Adrenal gland (tissue), 12 donors: ENCODE results near the gene PRKCE. TPM values are rescaled to one million over a fixed set of nuclear protein-coding genes. Genes with fewer than 3 reads are reported as not detected.
A peak's percentile ranks its signal among the peaks of the same experiment; 100 is the strongest.

Experiments
- DNase-seq, 7 donors: peaks; one replicate each; pipeline ENCODE4 v3.0.0-alpha.2; 2019 to 2020
- H3K27ac ChIP-seq, 5 donors: fragments of 200-600 bp; sonication (generic) in 4 of 5; 1 replicate in 3 of 5; 2 replicates in 2 of 5; pipeline versions ENCODE4 v1.5.1 to v1.8.0; 2016 to 2020; ENCODE audit warnings: mild to moderate bottlenecking in 1 of 5
- H3K27me3 ChIP-seq: fragments of 200-600 bp; 2 replicates; pipeline ENCODE4 v1.8.0; 2021
- H3K36me3 ChIP-seq, 2 donors: fragments of 200-600 bp; replicated peaks in 1 of 2; 1 replicate in 1 of 2; 2 replicates in 1 of 2; pipeline versions ENCODE4 v1.5.1 to v1.8.0; 2018 to 2022
- H3K4me1 ChIP-seq, 2 donors: fragments of 200-600 bp; replicated peaks in 1 of 2; 1 replicate in 1 of 2; 2 replicates in 1 of 2; pipeline versions ENCODE4 v1.5.1 to v1.8.0; 2018 to 2021
- H3K4me3 ChIP-seq, 4 donors: fragments of 200-600 bp; sonication (generic) in 3 of 4; one replicate each; pipeline ENCODE4 v1.5.1; 2016 to 2018
- H3K9me3 ChIP-seq, 3 donors: fragments of 200-600 bp; sonication (generic) in 1 of 3; replicated peaks in 1 of 3; 1 replicate in 2 of 3; 2 replicates in 1 of 3; pipeline versions ENCODE4 v1.5.1 to v1.8.0; 2016 to 2021
- CTCF ChIP-seq, 6 experiments: fragments of 450-650 bp in 4 of 6; fragments of 200-600 bp in 2 of 6; sonication (generic) in 1 of 6; IDR thresholded peaks; 1 replicate in 5 of 6; 2 replicates in 1 of 6; pipeline versions ENCODE4 v1.5.1 to v1.8.0; 2016 to 2021; ENCODE audit warnings: antibody characterized with exemption in 6 of 6, mild to moderate bottlenecking in 2 of 6, moderate library complexity in 1 of 6
- POLR2A ChIP-seq, 2 donors: fragments of 450-650 bp; IDR thresholded peaks; one replicate each; pipeline ENCODE4 v1.6.1; 2017; ENCODE audit warnings: antibody characterized with exemption in 2 of 2, mild to moderate bottlenecking in 2 of 2, moderate library complexity in 1 of 2
- WGBS, 4 donors: extraction: QIAGEN DNeasy Blood & Tissue Kit in 2 of 4; methylation state at CpG; one replicate each; pipeline versions ENCODE4 v1.1.5 to v1.1.7; 2013 to 2017; 5-methylcytosine and 5-hydroxymethylcytosine counted together
- intact Hi-C, 2 donors: fragments of 100-400 bp; cut with DNase I; formaldehyde crosslinking; loops; one replicate each; pipeline versions ENCODE4 v1.14.1 to v1.15.0; 2022 to 2023
- polyA plus RNA-seq, 3 donors: library from polyadenylated mRNA; stranded (reverse); fragments of 200-250 nt in 2 of 3; fragments of 350-450 nt in 1 of 3; fragmentation: Illumina TruSeq in 1 of 3; extraction: RNeasy Lipid Tissue Mini Kit (QIAGEN cat#74804) in 1 of 3; gene quantifications; one replicate each; pipeline ENCODE4 v1.2.3, GENCODE V29; 2013 to 2014
- total RNA-seq, 9 donors: library from RNA; depleted of rRNA in 4 of 9; stranded (reverse); fragments of >200 nt in 4 of 9; fragments of 120-200 nt in 1 of 9; fragmentation: NEBNext Ultra II Directional in 1 of 9; extraction: Animal tissue kit (Norgen Biotek cat#: 25700) in 1 of 9; gene quantifications; one replicate each; pipeline versions ENCODE4 v1.1.0 to v1.2.4, GENCODE V29; 2013 to 2023
- donor health status: healthy with polysubstance abuse.
- donor health status: Bipolar disorder and iron deficiency.
- donor health status: DM: yes; HTN: yes; CAD: no.
- donor health status: DM: no; HTN: no; CAD: no.
- donor health status: DM: no; HTN: no; CAD: no.
- donor health status: DM: yes; HTN: yes; CAD: no.

The PRKCE gene
- total and polyA plus RNA-seq, 12 donors = 1.9 to 19.2 (median 8.0) TPM

GRCh38 chr2:46225150-46225625, 573.7 kb downstream of the PRKCE start:
- intact Hi-C loops = no loop called here
- H3K9me3 ChIP-seq = no peaks in the 10 kb centered on the region
- peak overlapping the region in 3 of 5 donors; percentile 51 to 65 (median 56) for H3K27ac ChIP-seq
- DNase-seq = no peak
- H3K36me3 ChIP-seq = no peaks in the 10 kb centered on the region
- WGBS, 4 donors = 58 to 90% (median 85%) methylated on average over 2 of the region's 2 CpGs
- TF ChIP-seq POLR2A (IDR thresholded peaks at IDR 0.05) (no peak), CTCF (IDR thresholded peaks at IDR 0.05) (no peak)
- H3K4me1 ChIP-seq = peaks cover 0 to 4% of the 10 kb centered on the region in 2 donors
- no peak overlapping the region for H3K4me3 ChIP-seq
- H3K27me3 ChIP-seq = no peaks in the 10 kb centered on the region

GRCh38 chr2:46225730-46226129, 574.3 kb downstream of the PRKCE start:
- TF ChIP-seq CTCF (IDR thresholded peaks at IDR 0.05) = no peak

GRCh38 chr2:46226620-46227019, 575.1 kb downstream of the PRKCE start:
- TF ChIP-seq POLR2A (IDR thresholded peaks at IDR 0.05) (no peak), CTCF (IDR thresholded peaks at IDR 0.05) (no peak)
- H3K27ac ChIP-seq = no peak overlapping the region
- 90 to 94% (median 92%) methylated on average over 6 of the region's 6 CpGs for WGBS, 4 donors
- H3K36me3 ChIP-seq = no peaks in the 10 kb centered on the region
- intact Hi-C loops = no loop called here
- peaks cover 0 to 4% of the 10 kb centered on the region in 2 donors for H3K4me1 ChIP-seq
- no peaks in the 10 kb centered on the region for H3K27me3 ChIP-seq
- no peak overlapping the region for H3K4me3 ChIP-seq
- no peaks in the 10 kb centered on the region for H3K9me3 ChIP-seq
- no peak for DNase-seq

More at GRCh38 chr2:46225730-46226129, 574.3 kb downstream of the PRKCE start:
- Histone ChIP-seq H3K27me3 (no peaks in the 10 kb centered on the region), H3K4me1 (peaks cover 0 to 4% of the 10 kb centered on the region in 2 donors), H3K27ac (no peak overlapping the region), H3K36me3 (no peaks in the 10 kb centered on the region), H3K4me3 (no peak overlapping the region), H3K9me3 (no peaks in the 10 kb centered on the region)
- intact Hi-C loops = no loop called here
- no peak for DNase-seq
- 19 to 41% (median 25%) methylated on average over 1 of the region's 1 CpG for WGBS, 4 donors

- intact Hi-C loops = no loop called here
- Histone ChIP-seq H3K27me3 (no peaks in the 10 kb centered on the region), H3K4me1 (peaks cover 0 to 4% of the 10 kb centered on the region in 2 donors), H3K9me3 (no peaks in the 10 kb centered on the region), H3K36me3 (no peaks in the 10 kb centered on the region), H3K27ac (no peak overlapping the region), H3K4me3 (no peak overlapping the region)
- WGBS, 4 donors = 72 to 92% (median 79%) methylated on average over 3 of the region's 3 CpGs
- no peak for TF ChIP-seq POLR2A (IDR thresholded peaks at IDR 0.05)
- no peak for TF ChIP-seq CTCF (IDR thresholded peaks at IDR 0.05)
- no peak for DNase-seq
Observed at GRCh38 chr2:46227022-46227421, 575.5 kb downstream of the PRKCE start.
